ENCODE results near the gene COL18A1.

COL18A1 gene

GRCh38 chr21:45383111-45383614 is 21.8 kb upstream of the COL18A1 start:
- no peak for DNase-seq (ENCODE audit: low read depth in 2 of 2)

GRCh38 chr21:45383615-45384201 is 21.3 kb upstream of the COL18A1 start:
- no peak for DNase-seq (ENCODE audit: low read depth in 2 of 2)

GRCh38 chr21:45384656-45385548 is 20.1 kb upstream of the COL18A1 start:
- no peak for DNase-seq (ENCODE audit: low read depth in 2 of 2)

GRCh38 chr21:45385549-45386050 is 19.4 kb upstream of the COL18A1 start:
- DNase-seq (ENCODE audit: low read depth in 2 of 2), result no peak

- DNase-seq (ENCODE audit: low read depth in 2 of 2), result no peak
These were observed 18.6 kb upstream of the COL18A1 start for GRCh38 chr21:45386336-45386727.

- no peak for DNase-seq (ENCODE audit: low read depth in 2 of 2)
These were observed 18.1 kb upstream of the COL18A1 start for GRCh38 chr21:45386728-45387371.

GRCh38 chr21:45387506-45387905 is 17.5 kb upstream of the COL18A1 start:
- DNase-seq (ENCODE audit: low read depth in 2 of 2), result no peak

- DNase-seq (ENCODE audit: low read depth in 2 of 2), result no peak
These were observed 16.9 kb upstream of the COL18A1 start for GRCh38 chr21:45388011-45388521.

GRCh38 chr21:45388611-45389296 is 16.2 kb upstream of the COL18A1 start:
- no peak for DNase-seq (ENCODE audit: low read depth in 2 of 2)

- no peak for DNase-seq (ENCODE audit: low read depth in 2 of 2)
These were observed 14.7 kb upstream of the COL18A1 start for GRCh38 chr21:45390121-45390751.

GRCh38 chr21:45390831-45391742 is 13.9 kb upstream of the COL18A1 start:
- DNase-seq (ENCODE audit: low read depth in 2 of 2), result no peak

- DNase-seq (ENCODE audit: low read depth in 2 of 2), result no peak
These were observed 13.0 kb upstream of the COL18A1 start for GRCh38 chr21:45391743-45392572.

GRCh38 chr21:45392573-45392971 is 12.4 kb upstream of the COL18A1 start:
- no peak for DNase-seq (ENCODE audit: low read depth in 2 of 2)

- DNase-seq (ENCODE audit: low read depth in 2 of 2), result no peak
These were observed 11.9 kb upstream of the COL18A1 start for GRCh38 chr21:45393021-45393420.

GRCh38 chr21:45393833-45394638 is 10.9 kb upstream of the COL18A1 start:
- DNase-seq (ENCODE audit: low read depth in 2 of 2), result no peak

GRCh38 chr21:45396620-45396995 is 8.4 kb upstream of the COL18A1 start:
- DNase-seq (ENCODE audit: low read depth in 2 of 2), result no peak

GRCh38 chr21:45397381-45397780 is 7.6 kb upstream of the COL18A1 start:
- no peak for DNase-seq (ENCODE audit: low read depth in 2 of 2)

- DNase-seq (ENCODE audit: low read depth in 2 of 2), result no peak
These were observed 3.9 kb upstream of the COL18A1 start for GRCh38 chr21:45401054-45401518.
